Osteocyte (in vitro differentiated cells): ENCODE measurements around the gene HSPB7. TPM values are rescaled to one million over a fixed set of nuclear protein-coding genes. Genes with fewer than 3 reads are reported as not detected.

Experiments used
- DNase-seq: peaks from one replicate; pipeline ENCODE4 v3.0.0; 2021; ENCODE audit warnings: mixed read lengths; ENCODE audit not compliant: unreplicated experiment; ENCODE audit errors: extremely low spot score
- H3K27ac Mint-ChIP-seq: one replicate; pipeline ENCODE4 v1.8.0; 2021; ENCODE audit warnings: mild to moderate bottlenecking, mixed read lengths; ENCODE audit not compliant: unreplicated experiment
- H3K27me3 Mint-ChIP-seq: one replicate; pipeline ENCODE4 v1.8.0; 2021; ENCODE audit warnings: mixed read lengths; ENCODE audit not compliant: unreplicated experiment
- H3K36me3 Mint-ChIP-seq: one replicate; pipeline ENCODE4 v1.8.0; 2021; ENCODE audit warnings: mixed read lengths; ENCODE audit not compliant: unreplicated experiment
- H3K4me1 Mint-ChIP-seq: one replicate; pipeline ENCODE4 v1.8.0; 2021; ENCODE audit warnings: mixed read lengths; ENCODE audit not compliant: unreplicated experiment
- H3K4me3 Mint-ChIP-seq: one replicate; pipeline ENCODE4 v1.8.0; 2021; ENCODE audit warnings: mild to moderate bottlenecking, moderate library complexity, mixed read lengths; ENCODE audit not compliant: unreplicated experiment
- H3K9me3 Mint-ChIP-seq: one replicate; pipeline ENCODE4 v1.8.0; 2021; ENCODE audit warnings: mixed read lengths; ENCODE audit not compliant: unreplicated experiment
- CTCF ChIP-seq: fragments of 200-600 bp; sonication (generic); IDR thresholded peaks from 2 replicates; pipeline ENCODE4 v1.5.0; 2021; ENCODE audit warnings: antibody characterized with exemption, mild to moderate bottlenecking, moderate library complexity
- total RNA-seq: library from RNA; stranded (reverse); gene quantifications from 2 replicates; pipeline ENCODE4 v1.2.1, GENCODE V29; 2021

Gene HSPB7
- total RNA-seq, 1 donor from 2014 or later: 4.2 TPM

- no peak for TF ChIP-seq CTCF
Measured at GRCh38 chr1:15998929-15999328, 18.9 kb downstream of the HSPB7 start.

GRCh38 chr1:15997637-15998280 lies 20.1 kb downstream of the HSPB7 start:
- Mint-ChIP-seq H3K27me3 (peaks cover 7% of the 10 kb centered on the region), H3K36me3 (no peaks in the 10 kb centered on the region), H3K9me3 (no peaks in the 10 kb centered on the region), H3K4me3 (no peak overlapping the region), H3K27ac (no peak overlapping the region), H3K4me1 (no peaks in the 10 kb centered on the region)
- DNase-seq: no peak
- no peak for TF ChIP-seq CTCF

More at GRCh38 chr1:15998929-15999328, 18.9 kb downstream of the HSPB7 start:
- Mint-ChIP-seq H3K27me3 (peaks cover 7% of the 10 kb centered on the region), H3K27ac (no peak overlapping the region), H3K36me3 (no peaks in the 10 kb centered on the region), H3K4me3 (no peak overlapping the region), H3K9me3 (no peaks in the 10 kb centered on the region), H3K4me1 (no peaks in the 10 kb centered on the region)
- no peak for DNase-seq

GRCh38 chr1:15997076-15997585 lies 20.7 kb downstream of the HSPB7 start:
- no peak for DNase-seq
- H3K36me3 Mint-ChIP-seq: no peaks in the 10 kb centered on the region
- H3K4me1 Mint-ChIP-seq: no peaks in the 10 kb centered on the region
- no peaks in the 10 kb centered on the region for H3K9me3 Mint-ChIP-seq
- peaks cover 7% of the 10 kb centered on the region for H3K27me3 Mint-ChIP-seq
- TF ChIP-seq CTCF: no peak
- H3K4me3 Mint-ChIP-seq: no peak overlapping the region
- no peak overlapping the region for H3K27ac Mint-ChIP-seq

GRCh38 chr1:15994590-15995351 lies 23.1 kb downstream of the HSPB7 start:
- no peak overlapping the region for H3K27ac Mint-ChIP-seq
- no peak overlapping the region for H3K4me3 Mint-ChIP-seq
- H3K9me3 Mint-ChIP-seq: no peaks in the 10 kb centered on the region
- peak; percentile 81 for TF ChIP-seq CTCF
- no peaks in the 10 kb centered on the region for H3K4me1 Mint-ChIP-seq
- H3K36me3 Mint-ChIP-seq: no peaks in the 10 kb centered on the region
- H3K27me3 Mint-ChIP-seq: peaks cover 7% of the 10 kb centered on the region
- DNase-seq: peak; percentile 89

- H3K4me1 Mint-ChIP-seq: no peaks in the 10 kb centered on the region
Measured at GRCh38 chr1:15994081-15994480, 23.8 kb downstream of the HSPB7 start.

More at GRCh38 chr1:15994081-15994480, 23.8 kb downstream of the HSPB7 start:
- DNase-seq: no peak
- no peak for TF ChIP-seq CTCF
- Mint-ChIP-seq H3K4me3 (no peak overlapping the region), H3K9me3 (no peaks in the 10 kb centered on the region), H3K36me3 (no peaks in the 10 kb centered on the region), H3K27me3 (peaks cover 7% of the 10 kb centered on the region), H3K27ac (no peak overlapping the region)
